NK-92 (cell line): ENCODE results near the gene SH3BP2.

Experiments used
- DNase-seq: peaks from one replicate; lab custom pipeline; 2025; ENCODE audit not compliant: unreplicated experiment; lab: John Stamatoyannopoulos, UW

Gene SH3BP2

DNA sequence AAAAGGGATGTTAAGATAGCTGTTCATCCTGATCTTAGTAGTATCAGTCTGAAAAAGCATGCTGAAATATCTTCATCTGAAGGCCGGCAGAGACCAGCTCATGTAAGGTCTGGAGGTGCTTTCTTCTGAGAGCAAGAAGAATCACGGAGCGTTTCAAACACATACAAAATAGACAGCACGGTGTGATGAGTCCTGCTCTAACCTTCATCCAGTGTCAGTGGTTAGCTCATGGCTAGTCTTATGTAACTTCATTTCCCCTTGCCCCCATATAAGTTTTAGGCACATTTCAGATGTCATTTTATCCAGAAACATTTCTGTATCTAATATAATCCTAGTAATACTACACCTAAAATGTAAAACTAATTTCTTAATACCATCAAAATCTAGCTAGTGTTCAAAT, 78.6 kb downstream of the SH3BP2 start:
- no peak for DNase-seq

DNA sequence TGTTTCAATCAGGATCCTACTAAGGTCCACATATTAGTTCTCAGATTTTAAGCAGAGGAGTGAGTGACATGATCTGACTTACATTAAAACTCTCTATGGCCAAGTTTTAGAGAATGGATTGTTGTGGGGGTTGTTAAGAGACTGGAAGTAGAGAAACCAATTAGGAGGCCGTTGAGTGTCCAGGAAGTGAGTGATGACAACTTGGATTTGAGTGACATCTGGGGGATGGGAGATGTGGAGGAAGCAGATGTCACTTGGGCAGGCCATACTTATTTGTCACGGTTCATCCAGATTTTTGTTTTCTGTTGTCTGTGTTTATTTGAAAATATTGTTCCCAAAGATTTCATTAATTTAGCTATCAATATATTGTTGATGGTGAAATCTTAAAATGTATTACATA, 79.0 kb downstream of the SH3BP2 start:
- no peak for DNase-seq

DNA sequence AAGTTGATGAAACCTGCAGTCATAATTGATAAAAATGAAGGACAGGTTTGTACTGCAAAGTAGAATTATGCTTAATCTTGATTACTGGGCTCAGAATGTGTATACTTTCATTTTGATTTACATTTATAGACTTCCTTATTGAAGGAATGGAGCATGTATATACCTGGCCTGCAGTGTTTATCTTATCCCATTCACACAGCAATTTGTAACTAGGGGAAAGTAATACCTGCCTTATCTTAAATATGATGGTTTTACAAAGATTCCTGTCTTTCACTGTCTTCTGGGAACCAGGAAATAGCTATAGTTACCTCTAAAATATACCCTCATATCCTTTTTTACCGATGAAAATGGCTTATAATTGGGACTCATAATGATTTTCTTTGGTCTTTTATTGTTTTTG, 80.4 kb downstream of the SH3BP2 start:
- DNase-seq: no peak

DNA sequence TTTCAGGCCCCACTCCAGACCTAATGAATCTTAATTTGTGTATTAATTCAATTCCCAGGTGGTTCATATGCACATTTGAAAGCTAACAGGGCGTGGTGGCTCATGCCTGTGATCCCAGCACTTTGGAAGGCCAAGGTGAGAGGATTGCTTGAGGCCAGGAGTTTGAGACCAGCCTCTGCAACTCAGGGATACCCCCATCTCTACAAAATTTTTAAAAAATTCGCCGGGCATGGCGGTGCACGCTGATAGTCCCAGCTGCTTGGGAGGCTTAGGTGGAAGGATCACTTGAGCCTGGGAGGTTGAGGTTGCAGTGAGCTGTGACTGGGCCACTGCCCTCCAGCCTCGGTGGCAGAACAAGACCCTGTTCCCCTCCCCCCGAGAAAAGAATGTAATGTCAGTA, 82.0 kb downstream of the SH3BP2 start:
- DNase-seq: no peak

DNA sequence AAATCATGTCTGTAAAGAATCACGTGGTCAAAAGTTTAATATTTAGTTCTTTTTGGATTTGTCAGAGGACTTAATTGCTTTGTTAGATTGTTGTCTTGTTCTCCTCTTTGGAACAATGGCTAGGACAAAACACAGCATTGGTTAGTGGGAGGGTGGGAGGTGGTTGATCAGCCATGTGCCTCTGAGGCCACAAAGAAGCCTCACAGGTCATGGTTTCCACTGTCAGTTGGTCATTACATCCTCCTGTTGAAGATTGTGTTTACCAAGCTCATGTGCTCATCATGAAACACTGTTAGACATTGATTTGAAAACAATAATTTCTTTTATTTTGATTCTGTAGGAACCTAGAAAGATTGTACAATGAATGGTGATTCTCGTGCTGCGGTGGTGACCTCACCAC, 82.7 kb downstream of the SH3BP2 start:
- no peak for DNase-seq

DNA sequence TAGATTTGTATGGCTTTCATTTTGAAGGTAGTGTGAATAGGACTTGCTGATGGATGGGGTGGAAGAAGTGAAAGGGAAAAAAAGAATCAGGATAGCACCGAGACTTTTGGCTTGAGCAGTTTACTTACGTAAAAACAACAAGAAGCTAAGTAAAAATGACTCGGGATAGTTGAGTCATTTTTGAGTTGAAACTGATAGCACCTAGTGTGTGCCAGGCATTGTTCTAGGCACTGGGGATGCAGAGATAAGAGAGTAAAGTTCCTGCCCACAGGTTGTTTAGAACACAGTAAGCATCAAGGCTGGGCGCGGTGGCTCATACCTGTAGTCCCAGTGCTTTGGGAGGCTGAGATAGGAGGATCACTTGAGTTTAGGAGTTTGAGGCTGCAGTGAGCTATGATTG, 85.5 kb downstream of the SH3BP2 start:
- no peak for DNase-seq

DNA sequence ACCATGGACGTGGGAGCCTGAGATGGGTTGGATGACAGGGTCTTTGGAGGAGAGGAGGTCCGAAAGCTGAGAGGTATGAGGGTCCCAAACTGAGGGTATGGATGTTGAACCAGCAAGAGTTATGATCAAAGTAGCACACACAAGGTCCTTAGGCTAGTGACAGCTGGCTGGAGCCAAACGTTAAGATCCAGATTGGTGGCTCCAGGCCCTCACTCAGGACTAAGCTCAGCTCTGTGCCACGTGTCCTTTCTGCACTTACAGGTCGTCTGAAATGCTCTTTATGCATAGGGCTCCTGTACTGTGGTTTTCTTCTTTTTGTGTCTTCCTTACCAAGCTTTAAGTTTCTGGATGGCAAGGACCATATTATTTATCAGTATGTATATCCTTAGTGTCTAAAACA, 86.1 kb downstream of the SH3BP2 start:
- no peak for DNase-seq

DNA sequence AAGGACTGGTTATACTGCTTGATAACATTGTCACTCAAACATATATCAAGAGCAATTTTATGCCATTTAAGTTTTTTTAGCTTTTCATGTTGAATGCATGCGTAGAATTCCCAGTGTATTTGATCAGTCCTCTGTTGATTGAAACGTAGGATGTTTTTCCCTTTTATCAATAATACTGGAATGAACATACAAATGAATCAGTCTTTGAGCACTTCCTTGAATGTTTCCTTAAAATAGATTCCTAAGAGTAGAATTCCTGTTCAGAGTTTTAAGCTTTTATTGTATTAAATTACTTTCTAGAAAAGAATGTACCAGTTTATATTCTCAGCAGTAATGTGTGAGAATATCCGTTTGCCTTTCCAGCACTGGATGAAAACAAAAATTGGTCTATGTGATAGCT, 88.5 kb downstream of the SH3BP2 start:
- no peak for DNase-seq

DNA sequence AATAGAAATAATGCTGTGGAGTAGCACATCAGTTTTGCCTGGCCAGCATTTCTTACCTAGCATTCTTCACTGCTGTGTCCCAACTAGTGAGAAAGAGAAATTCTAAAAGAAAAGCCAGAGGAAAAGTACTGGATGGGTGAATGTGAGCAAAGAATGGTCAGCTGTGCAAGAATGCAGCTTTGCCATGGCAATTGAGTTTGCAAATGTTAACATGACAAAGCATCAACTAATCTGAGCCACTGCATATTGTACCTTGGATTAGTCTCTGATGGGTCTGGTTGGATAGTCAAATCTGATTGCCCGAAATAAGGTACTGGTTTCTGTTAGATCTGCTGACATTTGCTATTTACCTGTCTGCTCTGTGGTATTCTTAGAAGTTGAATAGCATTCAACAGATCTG, 89.5 kb downstream of the SH3BP2 start:
- no peak for DNase-seq

DNA sequence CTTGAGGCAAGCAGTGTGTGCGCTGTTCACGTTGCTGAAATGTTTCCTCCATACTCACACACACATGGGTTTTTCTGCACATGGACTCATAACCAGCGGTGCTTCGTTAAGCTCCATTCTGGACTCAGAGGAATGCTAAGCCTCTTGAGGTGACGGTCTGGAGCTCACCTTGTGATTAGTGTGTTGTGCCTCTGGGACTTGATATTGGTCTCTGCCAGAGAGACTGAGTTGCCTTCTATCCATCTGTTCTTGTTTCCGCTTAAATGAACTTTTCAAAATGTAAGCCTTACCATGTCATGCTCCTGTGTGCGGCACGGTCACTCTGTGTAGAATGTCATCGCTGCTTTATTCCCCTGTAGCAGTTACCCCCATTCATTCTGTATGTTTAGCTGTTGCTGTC, 93.3 kb downstream of the SH3BP2 start:
- no peak for DNase-seq

DNA sequence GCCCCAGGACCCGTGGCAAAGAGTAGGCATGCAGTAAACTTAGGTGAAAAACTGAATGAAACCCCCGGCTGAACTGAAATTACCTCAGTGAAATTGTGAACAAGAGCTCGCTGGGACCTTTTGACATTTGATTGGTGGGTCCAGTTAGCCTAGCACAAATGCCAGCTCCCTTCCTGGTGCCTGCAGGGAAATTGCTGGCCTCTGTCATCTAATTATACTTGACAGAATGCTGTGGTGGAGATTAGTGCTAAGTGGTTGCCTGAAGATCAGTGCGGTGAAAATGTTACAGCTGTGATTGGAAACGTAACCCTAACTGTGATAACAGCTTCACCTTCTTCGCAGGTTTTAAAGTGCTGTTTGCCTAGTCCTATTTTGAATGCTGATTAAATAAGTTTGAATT, 93.7 kb downstream of the SH3BP2 start:
- DNase-seq: no peak

DNA sequence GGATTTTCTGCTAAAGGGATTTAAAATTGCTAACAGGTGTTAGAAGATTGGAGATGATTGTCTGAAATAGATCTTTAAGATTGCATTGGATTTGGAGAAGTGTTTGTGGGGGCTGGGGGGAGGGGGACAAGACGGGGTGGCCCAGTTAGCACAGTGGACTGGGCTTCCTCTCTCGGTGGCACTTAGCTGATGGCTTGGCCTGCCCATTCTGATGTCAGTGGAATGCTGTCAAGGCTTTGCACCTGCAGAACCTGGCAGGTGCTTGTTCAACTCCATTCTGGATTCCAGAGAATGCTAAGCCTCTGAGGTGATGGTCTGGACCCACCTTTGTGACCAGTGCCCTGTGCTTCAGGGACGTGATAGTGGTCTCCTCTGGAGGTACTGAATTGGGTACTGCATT, 94.5 kb downstream of the SH3BP2 start:
- no peak for DNase-seq

DNA sequence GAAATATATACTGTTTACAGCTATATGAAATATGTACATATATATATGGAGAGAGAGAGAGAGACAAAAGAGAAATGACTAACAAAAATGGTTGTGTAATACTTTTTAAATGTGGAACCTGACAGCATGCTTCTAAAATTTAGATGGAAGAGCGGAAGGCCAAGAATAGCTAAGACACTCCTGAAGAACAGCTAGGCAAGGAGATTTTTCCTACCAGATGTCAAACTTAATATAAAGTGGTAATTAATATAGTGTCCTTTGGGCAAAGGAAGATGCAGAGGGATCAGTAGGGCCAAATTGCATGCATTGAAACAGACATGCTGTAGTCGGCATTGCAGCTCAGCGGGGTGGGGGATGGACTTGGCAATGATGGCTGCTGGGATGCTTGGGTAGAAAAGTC, 96.0 kb downstream of the SH3BP2 start:
- DNase-seq: no peak
